ENCODE results near the gene RHO.
"Not testable (repeated sequence)": the region's sequence is repeated elsewhere in the genome, so short reads cannot be mapped to it uniquely, and the experiment has no call there.

The RHO gene

GRCh38 chr3:129500334-129500658 lies 28.1 kb upstream of the RHO start:
- DNase-seq = no peak

- no peak for DNase-seq
These were observed 26.8 kb upstream of the RHO start for GRCh38 chr3:129501630-129502029.

- DNase-seq = no peak
These were observed 25.6 kb upstream of the RHO start for GRCh38 chr3:129502641-129503408.

GRCh38 chr3:129503471-129504291 lies 24.8 kb upstream of the RHO start:
- no peak for DNase-seq

GRCh38 chr3:129504471-129505100 lies 23.9 kb upstream of the RHO start:
- DNase-seq = no peak

- no peak for DNase-seq
These were observed 23.1 kb upstream of the RHO start for GRCh38 chr3:129505341-129505740.

- no peak for DNase-seq
These were observed 22.2 kb upstream of the RHO start for GRCh38 chr3:129506231-129506742.

GRCh38 chr3:129507181-129507831 lies 21.1 kb upstream of the RHO start:
- no peak for DNase-seq

GRCh38 chr3:129512595-129512994 lies 15.8 kb upstream of the RHO start:
- no peak for DNase-seq

- no peak for DNase-seq
These were observed 14.7 kb upstream of the RHO start for GRCh38 chr3:129513705-129514104.

GRCh38 chr3:129514110-129514509 lies 14.3 kb upstream of the RHO start:
- DNase-seq = no peak

GRCh38 chr3:129514563-129514962 lies 13.9 kb upstream of the RHO start:
- no peak for DNase-seq

GRCh38 chr3:129515108-129515820 lies 13.2 kb upstream of the RHO start:
- DNase-seq = not testable (repeated sequence)

- DNase-seq = not testable (repeated sequence)
These were observed 12.5 kb upstream of the RHO start for GRCh38 chr3:129515821-129516432.

GRCh38 chr3:129517516-129517915 lies 10.9 kb upstream of the RHO start:
- no peak for DNase-seq

- DNase-seq = no peak
These were observed 10.3 kb upstream of the RHO start for GRCh38 chr3:129518038-129518561.

GRCh38 chr3:129518581-129518980 lies 9.9 kb upstream of the RHO start:
- DNase-seq = no peak

GRCh38 chr3:129519449-129519848 lies 9.0 kb upstream of the RHO start:
- DNase-seq = no peak

- DNase-seq = no peak
These were observed 8.3 kb upstream of the RHO start for GRCh38 chr3:129519896-129520715.

- DNase-seq = no peak
These were observed 7.5 kb upstream of the RHO start for GRCh38 chr3:129520960-129521359.

- DNase-seq = no peak
These were observed 6.8 kb upstream of the RHO start for GRCh38 chr3:129521611-129522010.
